Upper lobe of left lung (tissue), 6 donors: ENCODE results near the gene CLTA. TPM values are rescaled to one million over a fixed set of nuclear protein-coding genes. Genes with fewer than 3 reads are reported as not detected.
A peak's percentile ranks its signal among the peaks of the same experiment; 100 is the strongest.

ENCODE experiments used
- ATAC-seq, 2 donors: fragments of 200-7000 bp; cut with Tn5 transposase; one replicate each; pipeline ENCODE4 v1.9.1; 2022; ENCODE audit warnings: mild to moderate bottlenecking in 2 of 2, moderate library complexity in 2 of 2; ENCODE audit not compliant: low FRiP score in 2 of 2
- DNase-seq, 2 donors: peaks; one replicate each; pipeline ENCODE4 v3.0.0-alpha.2; 2019 to 2020
- H3K27ac ChIP-seq, 4 donors: fragments of 200-600 bp; sonication (generic); one replicate each; pipeline ENCODE4 v1.5.1; 2016 to 2019
- H3K27me3 ChIP-seq, 4 donors: fragments of 200-600 bp; sonication (generic); one replicate each; pipeline ENCODE4 v1.5.1; 2017 to 2019
- H3K36me3 ChIP-seq, 4 donors: fragments of 200-600 bp; sonication (generic); one replicate each; pipeline ENCODE4 v1.5.1; 2016 to 2019
- H3K4me1 ChIP-seq, 4 donors: fragments of 200-600 bp; sonication (generic); one replicate each; pipeline ENCODE4 v1.5.1; 2018 to 2019
- H3K4me3 ChIP-seq, 4 donors: fragments of 200-600 bp; sonication (generic); one replicate each; pipeline ENCODE4 v1.5.1; 2017 to 2019; ENCODE audit warnings: mild to moderate bottlenecking in 2 of 4, moderate library complexity in 1 of 4
- H3K9me3 ChIP-seq, 4 donors: fragments of 200-600 bp; sonication (generic); one replicate each; pipeline ENCODE4 v1.5.1; 2018 to 2019
- EP300 ChIP-seq, 4 donors: sonication (generic); formaldehyde crosslinking; IDR thresholded peaks; one replicate each; pipeline ENCODE4 v1.5.1; 2017; ENCODE audit warnings: antibody characterized with exemption in 4 of 4, control low read depth in 2 of 4
- POLR2A ChIP-seq, 4 donors: fragments of 450-650 bp; IDR thresholded peaks; one replicate each; pipeline ENCODE4 v1.5.1; 2016 to 2017; ENCODE audit warnings: antibody characterized with exemption in 4 of 4, mild to moderate bottlenecking in 2 of 4
- POLR2AphosphoS5 ChIP-seq, 2 donors: sonication (generic); formaldehyde crosslinking; IDR thresholded peaks; one replicate each; pipeline ENCODE4 v1.5.1; 2017; ENCODE audit warnings: antibody characterized with exemption in 2 of 2
- WGBS, 2 donors: methylation state at CpG; one replicate each; pipeline ENCODE4 v1.1.5; 2017 to 2018; 5-methylcytosine and 5-hydroxymethylcytosine counted together
- total RNA-seq, 6 donors: library from RNA; depleted of rRNA in 4 of 6; stranded (reverse); fragments of >200 nt in 4 of 6; gene quantifications; one replicate each; pipeline versions ENCODE4 v1.1.0 to v1.2.1, GENCODE V29; 2016 to 2021
- TF ChIP-seq, protein P1 (sequence below), 6 experiments: fragments of 450-650 bp in 4 of 6; fragments of 200-600 bp in 2 of 6; sonication (generic) in 2 of 6; IDR thresholded peaks; one replicate each; pipeline ENCODE4 v1.5.1; 2016 to 2019; ENCODE audit warnings: antibody characterized with exemption in 6 of 6
- donor health status: DM: no; HTN: no; CAD: no; lungs with moderate emphysema.
- donor health status: DM: no; HTN: yes; CAD: no; lungs with severe emphysema.

CLTA gene
- total RNA-seq, 6 donors from 2014 or later, result 120 to 218 (median 192) TPM

- ATAC-seq (peak; percentile 6 to 67), DNase-seq (no peak)
- H3K4me3 ChIP-seq, result peak overlapping the region in 3 of 4 donors; percentile 34 to 49 (median 48)
- 53 to 67% methylated on average over 11 to 12 of the region's 12 CpGs for WGBS, 2 donors
- H3K4me1 ChIP-seq, result peaks cover 9 to 16% (median 15%) of the 10 kb centered on the region in 4 donors
- H3K36me3 ChIP-seq, result no peaks in the 10 kb centered on the region
- H3K9me3 ChIP-seq, result no peaks in the 10 kb centered on the region
- no peaks in the 10 kb centered on the region for H3K27me3 ChIP-seq
- TF ChIP-seq POLR2AphosphoS5 (IDR thresholded peaks at IDR 0.05) (no peak), EP300 (IDR thresholded peaks at IDR 0.05) (no peak), POLR2A (IDR thresholded peaks at IDR 0.05) (no peak)
- TF ChIP-seq, protein P1, sequence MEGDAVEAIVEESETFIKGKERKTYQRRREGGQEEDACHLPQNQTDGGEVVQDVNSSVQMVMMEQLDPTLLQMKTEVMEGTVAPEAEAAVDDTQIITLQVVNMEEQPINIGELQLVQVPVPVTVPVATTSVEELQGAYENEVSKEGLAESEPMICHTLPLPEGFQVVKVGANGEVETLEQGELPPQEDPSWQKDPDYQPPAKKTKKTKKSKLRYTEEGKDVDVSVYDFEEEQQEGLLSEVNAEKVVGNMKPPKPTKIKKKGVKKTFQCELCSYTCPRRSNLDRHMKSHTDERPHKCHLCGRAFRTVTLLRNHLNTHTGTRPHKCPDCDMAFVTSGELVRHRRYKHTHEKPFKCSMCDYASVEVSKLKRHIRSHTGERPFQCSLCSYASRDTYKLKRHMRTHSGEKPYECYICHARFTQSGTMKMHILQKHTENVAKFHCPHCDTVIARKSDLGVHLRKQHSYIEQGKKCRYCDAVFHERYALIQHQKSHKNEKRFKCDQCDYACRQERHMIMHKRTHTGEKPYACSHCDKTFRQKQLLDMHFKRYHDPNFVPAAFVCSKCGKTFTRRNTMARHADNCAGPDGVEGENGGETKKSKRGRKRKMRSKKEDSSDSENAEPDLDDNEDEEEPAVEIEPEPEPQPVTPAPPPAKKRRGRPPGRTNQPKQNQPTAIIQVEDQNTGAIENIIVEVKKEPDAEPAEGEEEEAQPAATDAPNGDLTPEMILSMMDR (IDR thresholded peaks at IDR 0.05), result no peak
- H3K27ac ChIP-seq, result peak overlapping the region; percentile 17 to 74 (median 50)
These were observed 24.9 kb upstream of the CLTA start for GRCh38 chr9:36165826-36166167.

- peak; percentile 95 for ATAC-seq
- no peaks in the 10 kb centered on the region for H3K9me3 ChIP-seq
- no peaks in the 10 kb centered on the region for H3K27me3 ChIP-seq
- TF ChIP-seq, protein P1 (IDR thresholded peaks at IDR 0.05), result peak; percentile 94 to 97 (median 94)
- TF ChIP-seq POLR2AphosphoS5 (IDR thresholded peaks at IDR 0.05) (peak in 1 of 2 donors; percentile 49), EP300 (IDR thresholded peaks at IDR 0.05) (no peak), POLR2A (IDR thresholded peaks at IDR 0.05) (peak in 1 of 4 donors; percentile 21)
- peak; percentile 88 to 97 for DNase-seq
- no peaks in the 10 kb centered on the region for H3K36me3 ChIP-seq
- peak overlapping the region; percentile 17 to 74 (median 50) for H3K27ac ChIP-seq
- H3K4me1 ChIP-seq, result peaks cover 9 to 16% (median 15%) of the 10 kb centered on the region in 4 donors
- H3K4me3 ChIP-seq, result peak overlapping the region; percentile 1 to 49 (median 41)
- WGBS, 2 donors, result 0 to 14% methylated on average over 16 to 45 of the region's 58 CpGs
These were observed 24.4 kb upstream of the CLTA start for GRCh38 chr9:36166168-36166927.

- Histone ChIP-seq H3K36me3 (no peaks in the 10 kb centered on the region), H3K9me3 (no peaks in the 10 kb centered on the region), H3K27me3 (no peaks in the 10 kb centered on the region), H3K4me3 (no peak within 1 kb of the TSS), H3K4me1 (peaks cover 6 to 11% (median 10%) of the 10 kb centered on the region in 4 donors), H3K27ac (no peak within 1 kb of the TSS)
- TF ChIP-seq POLR2AphosphoS5 (IDR thresholded peaks at IDR 0.05) (no peak), EP300 (IDR thresholded peaks at IDR 0.05) (no peak)
- TF ChIP-seq, protein P1 (IDR thresholded peaks at IDR 0.05), result no peak
- ATAC-seq (no peak), DNase-seq (no peak)
- 85 to 91% methylated on average over 4 to 6 of the region's 6 CpGs for WGBS, 2 donors
These were observed 21.6 kb upstream of the CLTA start, which contains the start of gene CCIN for GRCh38 chr9:36169166-36169565. TSS of gene CCIN (plus strand) at chr9:36169388. CDS start at chr9:36169503, 115 bp downstream.

DNA sequence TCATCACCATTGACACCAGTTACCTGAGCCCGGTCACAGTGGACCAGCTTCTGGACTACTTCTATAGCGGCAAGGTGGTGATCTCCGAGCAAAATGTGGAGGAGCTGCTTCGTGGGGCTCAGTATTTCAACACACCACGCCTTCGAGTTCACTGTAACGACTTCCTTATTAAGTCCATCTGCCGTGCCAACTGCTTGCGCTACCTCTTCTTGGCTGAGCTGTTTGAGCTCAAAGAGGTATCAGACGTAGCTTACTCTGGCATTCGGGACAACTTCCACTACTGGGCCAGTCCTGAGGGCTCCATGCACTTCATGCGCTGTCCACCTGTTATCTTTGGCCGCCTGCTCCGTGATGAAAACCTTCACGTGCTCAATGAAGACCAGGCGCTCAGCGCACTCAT, 21.0 kb upstream of the CLTA start:
- Histone ChIP-seq H3K4me3 (no peak overlapping the region), H3K27me3 (no peaks in the 10 kb centered on the region), H3K4me1 (peaks cover 6 to 11% (median 10%) of the 10 kb centered on the region in 4 donors), H3K36me3 (no peaks in the 10 kb centered on the region), H3K27ac (no peak overlapping the region), H3K9me3 (no peaks in the 10 kb centered on the region)
- no peak for ATAC-seq
- WGBS, 2 donors, result 76 to 90% methylated on average over 14 to 17 of the region's 17 CpGs
- DNase-seq, result no peak
- TF ChIP-seq POLR2AphosphoS5 (IDR thresholded peaks at IDR 0.05), result no peak
- TF ChIP-seq EP300 (IDR thresholded peaks at IDR 0.05), result no peak
- TF ChIP-seq POLR2A (IDR thresholded peaks at IDR 0.05), result no peak
- TF ChIP-seq, protein P1 (IDR thresholded peaks at IDR 0.05), result no peak
